ENCODE data around the gene BEND6. TPM values are rescaled to one million over a fixed set of nuclear protein-coding genes. Genes with fewer than 3 reads are reported as not detected.

BEND6 gene
- total and polyA plus RNA-seq, 2 donors (not counting 3 experiments of a cell fraction or from before 2014, with no cell fraction given), result 0.15 to 0.66 TPM

GRCh38 chr6:57033228-57033627, 78.3 kb downstream of the BEND6 start:
- no TSS peak for BruUV-seq (replicated peaks)
- H3K27ac ChIP-seq (ENCODE audit: insufficient read depth, low read depth, low read length), result no peak overlapping the region
- DNase-seq (ENCODE audit: low read depth, low spot score) (no peak), FAIRE-seq (no peak)
- H3K4me1 ChIP-seq (ENCODE audit: control insufficient read depth, extremely low read depth, insufficient read depth, low read length), result peaks cover 5% of the 10 kb centered on the region
- no peak overlapping the region for H2AFZ ChIP-seq (ENCODE audit: low read depth, low read length)
- H3K4me2 ChIP-seq (ENCODE audit: insufficient read depth, low read length), result no peak overlapping the region
- no peaks in the 10 kb centered on the region for H3K9me1 ChIP-seq (replicated peaks; ENCODE audit: control insufficient read depth, extremely low read depth, insufficient read depth, low read length)
- intact Hi-C loops (cut with micrococcal nuclease) (no loop called here), dilution Hi-C loops (cut with MboI; ENCODE audit: extremely low pct_ligation_motif_present, low sequenced_read_pairs) (no loop called here)
- H3K36me3 ChIP-seq (ENCODE audit: control insufficient read depth in 2 of 2, extremely low read depth in 1 of 2, insufficient read depth in 2 of 2, low read length in 2 of 2), result no peaks in the 10 kb centered on the region
- ChIA-PET POLR2A (no interaction called here), CTCF (no interaction called here)
- H3K79me2 ChIP-seq (ENCODE audit: control insufficient read depth, insufficient read depth, low read length), result no peaks in the 10 kb centered on the region
- H3K27me3 ChIP-seq (ENCODE audit: control insufficient read depth in 2 of 2, insufficient read depth in 2 of 2, low read length in 2 of 2), result peaks cover 11 to 13% of the 10 kb centered on the region in 2 experiments
- H3K4me3 ChIP-seq (replicated peaks in 1 of 3; ENCODE audit: insufficient read depth in 1 of 3, low read depth in 1 of 3, low read length in 3 of 3), result no peak overlapping the region
- no peaks in the 10 kb centered on the region for H4K20me1 ChIP-seq (replicated peaks; ENCODE audit: control insufficient read depth, extremely low read depth, insufficient read depth, low read length)
- no peak overlapping the region for H3K9ac ChIP-seq (replicated peaks; ENCODE audit: extremely low read depth, insufficient read depth, low read length)
- no peaks in the 10 kb centered on the region for H3K9me3 ChIP-seq (replicated peaks; ENCODE audit: control insufficient read depth, insufficient read depth, low read length)
- no peak for TF ChIP-seq POLR2AphosphoS5 (IDR thresholded peaks at IDR 0.05; ENCODE audit: insufficient read depth, low read depth, low read length)

- H3K27me3 ChIP-seq (ENCODE audit: control insufficient read depth in 2 of 2, insufficient read depth in 2 of 2, low read length in 2 of 2), result peaks cover 19 to 20% of the 10 kb centered on the region in 2 experiments
- H2AFZ ChIP-seq (ENCODE audit: low read depth, low read length), result no peak overlapping the region
- H3K9ac ChIP-seq (replicated peaks; ENCODE audit: extremely low read depth, insufficient read depth, low read length), result no peak overlapping the region
- no peak overlapping the region for H3K4me3 ChIP-seq (replicated peaks in 1 of 3; ENCODE audit: insufficient read depth in 1 of 3, low read depth in 1 of 3, low read length in 3 of 3)
- TF ChIP-seq JUN (IDR thresholded peaks at IDR 0.05; ENCODE audit: borderline replicate concordance, insufficient read depth, insufficient read length, low read depth), result no peak
- no peak for TF ChIP-seq GATA2 (IDR thresholded peaks at IDR 0.05; ENCODE audit: insufficient read depth, insufficient read length, low read depth, low read length)
- no peaks in the 10 kb centered on the region for H3K79me2 ChIP-seq (ENCODE audit: control insufficient read depth, insufficient read depth, low read length)
- no peaks in the 10 kb centered on the region for H3K9me1 ChIP-seq (replicated peaks; ENCODE audit: control insufficient read depth, extremely low read depth, insufficient read depth, low read length)
- dilution Hi-C loops (cut with MboI; ENCODE audit: extremely low pct_ligation_motif_present, low sequenced_read_pairs) (no loop called here), intact Hi-C loops (cut with micrococcal nuclease) (no loop called here)
- no peaks in the 10 kb centered on the region for H3K9me3 ChIP-seq (replicated peaks; ENCODE audit: control insufficient read depth, insufficient read depth, low read length)
- FAIRE-seq (no peak), DNase-seq (ENCODE audit: low read depth, low spot score) (no peak)
- CTCF ChIA-PET, result no interaction called here
- peaks cover 5% of the 10 kb centered on the region for H3K4me1 ChIP-seq (ENCODE audit: control insufficient read depth, extremely low read depth, insufficient read depth, low read length)
- no peak overlapping the region for H3K27ac ChIP-seq (ENCODE audit: insufficient read depth, low read depth, low read length)
- H4K20me1 ChIP-seq (replicated peaks; ENCODE audit: control insufficient read depth, extremely low read depth, insufficient read depth, low read length), result no peaks in the 10 kb centered on the region
- H3K4me2 ChIP-seq (ENCODE audit: insufficient read depth, low read length), result no peak overlapping the region
- no peaks in the 10 kb centered on the region for H3K36me3 ChIP-seq (ENCODE audit: control insufficient read depth in 2 of 2, extremely low read depth in 1 of 2, insufficient read depth in 2 of 2, low read length in 2 of 2)
- no TSS peak for BruUV-seq (replicated peaks)
- POLR2A ChIA-PET, result no interaction called here
Observed at GRCh38 chr6:57035549-57035948, 80.6 kb downstream of the BEND6 start.

All from endothelial cell of umbilical vein (primary cell).